Measurements from ENCODE around the gene PPP1R9A. TPM values are rescaled to one million over a fixed set of nuclear protein-coding genes. Genes with fewer than 3 reads are reported as not detected.

PPP1R9A gene
- total RNA-seq, 4 donors from 2014 or later: 0.51 to 2.7 (median 1.4) TPM

- TF ChIP-seq POLR2A (IDR thresholded peaks at IDR 0.05): no peak
- TF ChIP-seq CTCF (IDR thresholded peaks at IDR 0.05): no peak
- intact Hi-C loops (cut with DNase I; ENCODE audit: low total_unique reads): no loop called here
- no peak overlapping the region for H3K4me3 ChIP-seq (ENCODE audit: low read depth, poor library complexity, severe bottlenecking)
- no peak for DNase-seq (ENCODE audit: low spot score in 2 of 2)
- WGBS, 2 donors: 88 to 90% methylated on average over 8 of the region's 8 CpGs
These were observed 138.0 kb downstream of the PPP1R9A start for GRCh38 chr7:95045236-95045923.

DNA sequence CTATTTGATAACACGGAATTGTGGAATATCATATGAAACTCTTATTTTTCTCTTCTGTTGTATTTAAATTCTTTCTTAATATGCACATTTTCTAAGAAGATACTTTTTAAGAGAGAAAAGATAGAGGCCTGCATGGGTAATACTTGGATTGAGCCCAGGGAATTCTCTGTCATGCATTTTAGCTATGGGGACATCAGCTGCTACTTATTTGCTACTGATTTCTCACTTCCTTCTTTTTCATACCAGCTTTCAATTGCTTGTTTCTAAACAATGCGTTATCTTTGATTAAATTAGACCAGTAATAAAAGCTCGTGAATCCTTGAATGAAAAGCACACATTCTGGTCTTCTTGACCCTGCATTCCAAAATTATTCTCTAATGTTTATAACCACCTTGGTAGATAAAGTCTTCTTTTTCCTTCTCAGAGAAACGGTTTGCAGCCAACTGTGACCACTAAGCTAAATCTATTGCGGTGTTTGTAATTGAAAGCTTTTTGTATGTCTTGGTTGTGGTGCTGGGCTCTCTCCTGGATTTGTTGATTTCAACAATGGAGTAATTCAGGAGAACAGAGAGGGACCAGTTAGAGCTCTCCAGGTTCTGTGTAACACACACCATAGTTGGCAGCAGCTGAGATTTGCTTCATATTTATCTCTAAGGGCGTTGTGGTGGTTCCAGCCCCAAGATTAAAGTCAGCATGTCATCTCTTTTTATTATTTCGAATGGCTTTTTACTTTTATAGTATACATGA lies 139.3 kb downstream of the PPP1R9A start:
- no peak for DNase-seq (ENCODE audit: low spot score in 2 of 2)
- intact Hi-C loops (cut with DNase I; ENCODE audit: low total_unique reads): no loop called here

DNA sequence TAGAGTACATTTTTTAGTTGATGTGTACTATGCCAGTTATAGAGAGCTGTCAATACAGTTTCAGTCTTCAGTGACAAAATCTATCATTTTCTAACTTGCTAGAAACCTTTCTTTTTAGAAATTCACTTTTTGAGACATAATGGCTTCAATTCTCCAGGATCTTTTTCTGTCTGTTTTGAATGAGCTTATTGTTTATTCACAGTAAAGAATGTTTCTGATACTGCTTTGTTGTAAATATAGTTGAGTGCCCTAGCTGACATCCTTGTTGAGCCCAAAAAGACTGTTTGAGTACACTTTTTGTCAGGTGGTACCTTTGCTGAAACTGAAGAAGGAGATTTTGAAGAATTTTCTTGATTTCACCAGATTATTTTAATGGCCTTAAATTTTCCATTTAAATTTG lies 139.9 kb downstream of the PPP1R9A start:
- DNase-seq (ENCODE audit: low spot score in 2 of 2): no peak
- no peak overlapping the region for H3K4me3 ChIP-seq (ENCODE audit: low read depth, poor library complexity, severe bottlenecking)
- intact Hi-C loops (cut with DNase I; ENCODE audit: low total_unique reads): no loop called here
- no peak for TF ChIP-seq CTCF (IDR thresholded peaks at IDR 0.05)
- TF ChIP-seq POLR2A (IDR thresholded peaks at IDR 0.05): no peak

More for the DNA sequence above, 139.3 kb downstream of the PPP1R9A start:
- no peak overlapping the region for H3K4me3 ChIP-seq (ENCODE audit: low read depth, poor library complexity, severe bottlenecking)
- TF ChIP-seq POLR2A (IDR thresholded peaks at IDR 0.05) (no peak), CTCF (IDR thresholded peaks at IDR 0.05) (no peak)
- WGBS, 2 donors: 64 to 66% methylated on average over 7 of the region's 7 CpGs

DNA sequence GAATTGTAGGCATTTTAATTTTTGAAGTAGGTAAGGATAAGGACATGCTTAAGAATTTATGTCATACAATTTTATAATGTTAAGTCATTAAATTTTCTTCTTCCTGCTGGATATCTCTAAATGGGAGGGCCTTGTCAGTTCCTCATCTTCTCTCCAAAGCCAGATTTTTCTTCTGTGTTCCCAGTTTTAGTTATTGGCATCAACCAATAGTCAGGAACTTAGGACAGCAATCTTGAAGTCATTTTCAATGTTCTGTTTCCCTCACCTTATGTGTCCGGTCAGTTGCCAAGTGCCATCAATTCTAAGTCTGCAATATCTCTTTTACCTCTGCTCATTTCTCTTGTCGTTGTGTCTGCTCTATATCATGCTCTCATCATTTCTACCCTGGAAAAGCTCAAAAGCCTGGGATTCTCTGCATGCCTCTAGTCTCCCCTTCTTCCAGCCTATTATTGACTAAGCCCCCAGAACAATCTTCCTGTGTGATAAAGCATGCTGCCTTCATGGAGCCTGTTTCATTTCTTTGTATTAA lies 145.2 kb downstream of the PPP1R9A start:
- 90 to 91% methylated on average over 2 of the region's 2 CpGs for WGBS, 2 donors
- TF ChIP-seq POLR2A (IDR thresholded peaks at IDR 0.05) (no peak), CTCF (IDR thresholded peaks at IDR 0.05) (no peak)
- intact Hi-C loops (cut with DNase I; ENCODE audit: low total_unique reads): no loop called here
- no peak overlapping the region for H3K4me3 ChIP-seq (ENCODE audit: low read depth, poor library complexity, severe bottlenecking)
- DNase-seq (ENCODE audit: low spot score in 2 of 2): no peak

- 86 to 98% methylated on average over 2 of the region's 2 CpGs for whole genome bisulfite sequencing, 2 donors
- intact Hi-C loops (cut with DNase I; ENCODE audit: low total_unique reads): no loop called here
- TF ChIP-seq CTCF (IDR thresholded peaks at IDR 0.05): no peak
- TF ChIP-seq POLR2A (IDR thresholded peaks at IDR 0.05): no peak
- H3K4me3 ChIP-seq (ENCODE audit: low read depth, poor library complexity, severe bottlenecking): no peak overlapping the region
- no peak for DNase-seq (ENCODE audit: low spot score in 2 of 2)
These were observed 147.0 kb downstream of the PPP1R9A start for GRCh38 chr7:95054386-95054785.
